Stimulated activated CD4-positive, alpha-beta T cell treated with anti-CD3 and anti-CD28 coated beads, TNF-alpha, amount 100 ng/mL, for 48 hours (primary cell): ENCODE data around the gene GRB14.

Source experiments
- DNase-seq, 3 donors: peaks; one replicate each; pipeline ENCODE4 v3.0.0-alpha.2; 2020; ENCODE audit warnings: low read depth in 3 of 3

Gene GRB14

DNA sequence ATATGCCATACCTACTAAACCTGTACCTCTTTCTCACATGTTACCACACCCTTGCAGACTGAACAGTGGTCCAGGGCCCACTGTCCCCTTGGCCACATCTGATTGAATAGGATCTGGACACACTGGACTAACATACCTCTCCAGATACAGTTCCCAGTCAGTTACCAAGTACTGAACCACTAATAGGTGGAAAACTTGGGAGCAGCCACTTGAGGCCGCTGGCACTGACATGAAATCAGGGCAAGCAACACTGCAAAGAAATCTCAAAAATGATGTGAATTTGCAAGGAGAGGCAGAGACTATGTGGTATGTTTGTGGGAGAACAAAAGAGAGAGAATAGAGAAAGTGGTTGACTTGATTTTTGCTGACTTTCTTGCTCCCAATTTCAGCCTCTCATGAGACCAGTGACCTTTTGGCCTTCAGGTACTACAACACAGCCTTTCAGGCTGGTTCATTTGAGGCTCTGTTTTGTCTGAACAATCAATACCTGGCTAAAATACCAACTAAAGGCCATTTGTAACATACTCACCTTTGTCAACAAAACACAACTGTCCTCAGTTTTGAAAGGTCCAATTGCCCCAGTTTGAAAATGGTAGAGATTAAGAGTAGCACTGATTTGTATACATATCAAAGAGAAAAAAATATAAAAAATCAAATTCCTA, 7.8 kb downstream of the GRB14 start:
- DNase-seq, result no peak

DNA sequence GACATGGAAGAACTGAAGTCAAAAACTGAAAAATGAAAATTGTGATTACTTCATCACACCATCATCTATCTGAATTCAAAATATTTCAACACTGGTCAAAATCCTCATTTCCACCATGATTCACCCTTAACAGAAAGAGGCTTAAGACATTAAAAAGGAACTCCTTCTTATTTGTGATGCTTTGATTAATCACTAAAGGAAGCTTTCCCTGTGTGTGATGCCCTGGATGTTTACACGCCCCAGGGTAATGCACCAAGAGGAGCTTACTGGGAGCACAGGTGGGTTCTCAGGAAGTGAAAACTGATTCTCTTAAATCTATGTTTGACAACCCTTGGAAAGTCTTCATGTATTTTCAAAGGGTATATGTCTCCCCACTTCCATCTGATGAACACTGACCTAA, 11.5 kb downstream of the GRB14 start:
- DNase-seq, result no peak

DNA sequence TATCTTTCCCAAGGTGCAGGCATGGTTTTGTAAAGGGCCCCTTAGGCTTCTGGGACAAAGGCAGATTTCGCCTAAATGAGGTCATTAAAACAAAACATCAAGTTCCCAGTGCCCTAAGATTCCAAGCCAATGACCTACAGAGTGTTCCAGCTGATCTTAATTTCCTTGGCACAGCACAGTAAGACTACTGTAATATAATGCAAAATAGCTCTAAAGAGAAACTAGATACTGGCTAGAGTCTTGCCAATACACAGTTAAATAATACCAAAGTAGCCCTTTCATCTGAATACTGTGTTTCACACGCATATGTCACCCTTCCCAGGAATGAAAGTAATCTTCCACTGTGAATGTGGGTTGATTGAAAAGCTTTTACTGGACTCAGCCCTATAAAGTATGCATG, 14.7 kb downstream of the GRB14 start:
- no peak for DNase-seq

DNA sequence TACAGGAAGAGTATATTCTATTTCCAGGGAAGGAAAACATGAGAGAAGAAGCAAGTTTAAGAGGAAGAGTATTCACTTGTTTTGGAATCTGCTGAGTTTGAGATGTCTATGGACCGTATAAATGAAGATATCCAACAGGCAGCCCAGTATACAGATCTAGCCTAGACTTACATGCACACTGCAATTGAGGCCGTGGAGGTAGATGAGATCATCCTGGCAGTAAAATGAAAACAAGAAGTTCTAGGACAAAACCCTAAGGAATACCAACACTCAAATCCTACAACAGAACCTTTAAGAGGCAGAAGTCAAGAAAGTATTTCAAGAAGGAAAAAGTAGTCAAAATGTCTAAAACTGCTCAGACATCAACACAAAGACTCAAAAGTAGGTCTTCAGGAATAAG, 16.0 kb downstream of the GRB14 start:
- DNase-seq, result no peak

DNA sequence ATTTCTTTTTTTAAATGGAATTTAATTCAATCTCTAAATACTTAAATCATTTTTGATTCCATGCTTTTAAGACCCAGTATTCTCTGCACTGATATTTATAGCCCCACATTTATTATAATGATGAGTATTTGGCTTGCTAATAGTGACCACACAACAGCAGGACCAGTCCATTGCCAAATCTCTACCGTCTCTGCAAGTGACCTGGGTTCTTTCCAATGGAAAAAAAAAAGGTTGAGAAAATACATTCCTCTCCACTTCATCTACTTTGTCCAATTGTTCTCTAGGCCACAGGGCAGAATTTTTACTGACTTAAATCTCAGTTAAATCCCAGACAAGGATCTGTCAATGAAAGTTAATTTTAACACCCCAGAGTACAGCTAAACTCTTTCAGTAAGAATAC, 20.5 kb downstream of the GRB14 start:
- no peak for DNase-seq

DNA sequence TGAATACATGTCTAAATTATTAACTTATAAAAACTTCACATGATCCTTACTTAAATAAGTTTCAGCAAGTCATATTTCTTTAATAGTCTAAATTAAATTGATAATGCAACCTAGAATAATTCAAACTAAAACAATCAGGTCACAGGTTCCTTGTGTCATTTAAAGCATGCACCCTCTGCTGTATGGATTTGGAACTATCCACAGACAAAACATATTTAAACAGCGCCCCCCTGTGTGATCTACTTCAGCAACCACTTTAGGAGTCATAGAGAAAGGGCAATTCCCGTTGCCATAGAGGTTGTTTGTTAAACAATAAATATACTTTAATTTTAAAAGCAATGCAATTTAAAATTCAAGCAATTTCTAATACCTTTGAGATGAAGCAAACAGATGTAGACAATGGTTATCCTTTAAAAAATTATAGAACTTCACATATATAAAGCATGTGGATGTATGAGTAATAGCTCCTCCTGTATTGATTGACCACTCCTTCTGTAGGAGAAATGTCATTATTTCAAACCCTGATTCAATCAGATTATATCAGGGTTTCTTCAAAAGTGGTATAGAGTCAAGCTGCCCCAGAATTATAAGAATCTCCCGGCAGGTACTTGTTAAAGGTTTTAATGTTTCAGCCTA, 21.2 kb downstream of the GRB14 start:
- DNase-seq, result no peak

DNA sequence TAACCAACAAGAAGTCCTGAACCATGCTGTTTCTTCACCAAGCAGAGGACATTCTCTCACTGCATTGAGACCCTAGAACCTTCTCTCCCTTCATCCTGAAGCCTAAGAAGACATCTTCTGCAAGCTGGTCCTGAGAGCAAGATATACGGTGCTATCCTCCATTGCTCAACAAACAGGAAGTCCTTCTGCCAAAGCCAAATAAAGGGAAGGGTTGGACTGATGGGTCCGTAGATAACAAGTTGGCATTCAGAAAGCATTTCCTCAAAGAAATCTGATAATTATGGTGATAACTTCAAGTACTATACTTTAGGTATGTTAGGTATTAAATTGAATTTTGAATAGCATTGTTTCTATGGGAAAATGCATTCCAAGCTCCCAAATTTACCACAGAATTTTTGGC, 23.3 kb downstream of the GRB14 start:
- DNase-seq, result no peak

DNA sequence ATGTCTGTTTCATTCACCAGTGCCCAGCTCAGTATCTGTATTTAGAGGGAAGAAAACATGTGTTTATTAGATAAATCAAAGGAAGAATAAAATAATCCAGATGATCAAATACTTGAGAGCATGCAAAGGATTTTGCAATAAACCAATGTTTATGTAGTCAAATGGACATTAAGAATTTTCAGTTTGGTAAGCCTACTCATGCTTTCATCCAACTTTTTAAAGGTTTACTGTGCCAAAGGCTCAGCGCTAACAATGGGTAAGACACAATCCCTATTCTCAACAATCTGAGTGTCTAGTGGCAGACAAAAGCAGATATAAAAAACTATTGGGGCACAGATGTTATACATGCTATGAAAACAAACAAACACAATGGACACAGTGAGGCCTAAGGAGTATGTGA, 26.3 kb downstream of the GRB14 start:
- DNase-seq, result no peak

DNA sequence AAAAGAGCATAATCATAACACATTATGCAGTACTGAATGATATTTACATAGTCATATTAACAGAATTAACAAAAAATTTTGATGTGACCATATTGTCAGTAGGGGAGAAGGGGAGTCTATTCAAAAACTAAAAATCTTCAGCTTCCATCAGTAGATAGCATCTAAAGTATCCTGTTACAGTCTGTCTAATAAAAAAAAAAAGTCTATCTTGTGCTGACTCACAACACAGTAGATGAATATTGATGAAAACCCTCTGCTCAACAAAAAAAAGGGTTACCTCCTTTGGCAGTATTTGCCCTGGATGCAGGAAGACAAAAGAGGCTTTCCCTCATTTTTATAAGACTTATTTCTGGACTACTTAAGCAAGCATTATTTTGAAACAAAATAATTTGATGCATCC, 27.3 kb downstream of the GRB14 start:
- DNase-seq, result no peak

DNA sequence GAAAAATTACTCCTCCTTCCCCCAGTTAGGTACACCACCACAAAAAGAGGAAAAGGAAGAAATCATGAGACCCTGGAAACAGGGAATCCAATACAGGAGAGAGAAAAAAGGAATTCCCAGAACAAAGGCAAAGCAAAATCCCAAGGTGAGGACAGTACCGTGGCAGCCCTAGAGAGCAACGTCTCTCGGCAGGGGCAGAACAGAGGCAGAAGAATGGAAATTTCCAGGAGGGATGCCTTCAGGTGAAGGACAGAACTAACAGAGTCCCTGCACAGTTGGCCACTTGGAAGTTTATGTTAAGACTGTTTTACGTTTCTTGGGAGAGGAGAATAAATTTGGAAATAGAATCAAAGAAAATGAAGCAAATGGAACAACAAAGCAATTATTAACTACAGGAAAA, 27.7 kb downstream of the GRB14 start:
- DNase-seq, result no peak

DNA sequence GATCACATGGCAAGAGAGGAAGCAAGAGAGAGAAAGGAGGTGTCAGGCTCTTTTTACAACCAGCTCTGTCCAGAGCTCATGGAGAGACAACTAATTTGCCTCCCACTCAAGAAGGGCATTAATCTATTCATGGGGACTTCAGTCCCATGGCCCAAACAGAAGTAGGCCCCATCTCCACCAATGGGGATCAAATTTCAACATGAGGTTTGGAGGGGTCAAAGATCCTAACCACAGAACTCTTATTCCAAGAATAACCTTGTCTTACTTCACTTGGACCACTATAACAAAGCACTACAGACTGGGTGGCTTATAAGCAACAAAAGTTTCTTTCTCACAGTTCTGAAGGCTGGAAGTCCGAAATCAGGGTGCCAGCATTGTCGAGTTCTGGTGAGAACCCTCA, 31.8 kb downstream of the GRB14 start:
- no peak for DNase-seq

DNA sequence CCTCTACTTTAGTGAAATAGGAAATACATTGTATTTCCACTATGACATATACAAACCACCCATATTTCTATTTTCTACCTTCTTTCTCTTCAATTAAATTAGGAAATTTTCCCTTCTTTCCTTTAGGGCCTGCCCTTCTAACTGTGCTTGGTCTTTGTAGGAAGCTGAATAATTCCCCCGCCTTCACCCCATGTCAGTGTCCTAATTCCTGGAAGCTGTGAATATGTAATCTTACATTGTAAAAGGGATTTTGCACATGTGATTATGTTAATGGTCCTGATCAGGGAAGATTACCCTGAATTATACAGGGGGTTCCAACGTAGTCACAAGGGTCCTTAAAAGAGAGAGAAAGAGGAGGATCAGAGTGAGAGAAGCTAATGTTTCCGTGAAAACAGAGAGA, 40.2 kb downstream of the GRB14 start:
- DNase-seq, result no peak

DNA sequence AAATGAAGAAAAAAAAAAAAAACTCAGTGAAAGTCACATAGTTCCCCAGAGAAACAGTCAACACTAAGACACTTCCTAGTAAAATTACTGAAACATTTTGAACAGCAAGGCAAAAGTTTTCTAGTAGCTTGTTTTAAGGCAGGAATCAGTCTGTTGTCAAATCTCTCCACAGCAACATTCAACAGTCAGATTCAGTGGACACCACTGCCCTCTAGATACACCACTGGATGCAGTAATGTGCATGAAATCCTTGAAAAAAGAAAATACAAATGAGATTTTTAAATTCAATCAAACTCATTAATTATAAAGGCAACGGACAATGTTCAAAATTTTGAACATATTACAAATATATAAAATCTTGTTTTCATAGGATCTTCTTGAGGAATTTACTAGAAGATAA, 46.4 kb downstream of the GRB14 start:
- DNase-seq, result no peak

DNA sequence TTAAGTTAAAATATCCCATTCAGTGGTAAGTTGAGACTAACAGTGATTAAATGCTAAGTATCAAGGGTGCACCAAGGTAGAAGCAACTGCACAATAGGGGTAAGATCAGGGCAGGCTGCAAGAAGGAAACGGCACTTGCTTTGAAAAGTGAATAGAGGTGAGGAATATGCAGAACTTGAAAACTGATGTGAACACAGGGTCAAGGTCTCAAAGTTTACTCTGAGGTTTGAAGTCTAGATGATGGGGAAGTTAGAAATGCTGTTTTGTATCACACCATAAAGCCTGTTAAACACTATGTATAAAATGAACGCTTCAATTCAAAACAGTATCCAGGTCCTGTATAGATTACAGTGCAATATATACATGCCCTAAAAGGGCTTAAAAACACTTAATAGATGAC, 50.8 kb downstream of the GRB14 start:
- DNase-seq, result no peak

DNA sequence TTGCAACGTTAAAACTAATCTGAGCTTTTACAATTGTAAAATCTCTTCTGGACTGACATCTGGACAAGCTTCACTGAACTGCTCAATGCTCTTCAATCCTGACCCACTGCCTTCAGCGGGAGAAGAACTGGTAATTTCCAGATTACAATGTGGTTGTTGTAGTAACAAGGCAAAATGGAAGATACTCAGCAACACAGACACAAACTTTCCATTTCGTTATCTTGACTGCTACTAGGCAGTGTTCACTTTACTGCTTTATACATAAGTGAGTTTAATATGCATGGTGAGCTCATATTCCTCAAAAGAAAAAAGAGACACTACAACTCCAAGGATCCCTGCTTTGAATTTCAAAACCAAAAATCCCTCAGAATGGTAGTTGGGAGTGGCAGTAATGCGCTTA, 51.9 kb downstream of the GRB14 start:
- DNase-seq, result no peak

DNA sequence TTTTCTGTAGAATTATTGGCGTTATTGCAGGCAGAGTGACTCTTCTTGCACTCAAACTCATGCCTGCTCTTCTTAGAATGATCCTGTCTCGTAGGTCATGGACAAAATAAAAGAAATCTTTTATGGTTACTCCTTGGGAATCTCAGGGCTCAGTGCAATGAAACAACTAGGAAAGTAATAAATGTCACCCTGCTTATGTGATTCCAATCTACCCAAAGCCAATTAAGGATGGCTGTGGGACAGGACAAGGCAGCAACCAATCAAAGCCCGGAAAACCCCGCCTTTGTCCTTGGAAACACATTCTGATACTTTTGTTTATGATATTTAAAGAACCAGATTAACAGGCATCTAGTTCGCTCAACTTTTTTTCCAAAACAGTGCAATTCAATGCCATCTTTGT, 53.0 kb downstream of the GRB14 start:
- no peak for DNase-seq

DNA sequence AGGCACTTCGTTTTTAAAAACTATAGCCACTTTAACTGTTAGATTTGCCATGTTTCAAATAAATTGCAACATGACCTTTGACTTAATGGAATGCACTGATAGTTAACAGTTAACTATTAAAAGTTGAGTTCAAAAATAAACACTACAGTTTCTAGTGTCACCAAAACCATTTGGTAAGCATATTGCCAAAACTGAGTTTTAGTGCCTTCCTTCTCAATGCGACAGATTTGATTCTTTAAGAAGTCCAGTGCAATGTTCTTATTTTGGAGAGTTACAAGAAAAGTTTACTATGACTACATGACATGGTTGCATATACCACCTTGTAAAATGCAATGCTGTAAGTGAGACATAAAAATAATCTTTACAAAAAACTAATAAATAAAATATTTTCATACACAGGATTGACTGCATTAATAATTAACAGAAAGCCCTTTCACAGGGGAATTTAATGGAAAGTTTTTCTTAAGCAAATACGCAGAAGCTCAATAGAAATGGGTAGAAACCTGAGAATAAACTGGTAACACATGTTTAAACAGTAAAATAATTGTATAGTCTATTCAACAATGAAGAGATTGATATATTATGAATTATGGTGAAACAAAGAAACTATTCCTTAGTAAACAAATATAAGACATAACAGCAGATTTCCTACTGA, 53.8 kb downstream of the GRB14 start:
- DNase-seq, result no peak

DNA sequence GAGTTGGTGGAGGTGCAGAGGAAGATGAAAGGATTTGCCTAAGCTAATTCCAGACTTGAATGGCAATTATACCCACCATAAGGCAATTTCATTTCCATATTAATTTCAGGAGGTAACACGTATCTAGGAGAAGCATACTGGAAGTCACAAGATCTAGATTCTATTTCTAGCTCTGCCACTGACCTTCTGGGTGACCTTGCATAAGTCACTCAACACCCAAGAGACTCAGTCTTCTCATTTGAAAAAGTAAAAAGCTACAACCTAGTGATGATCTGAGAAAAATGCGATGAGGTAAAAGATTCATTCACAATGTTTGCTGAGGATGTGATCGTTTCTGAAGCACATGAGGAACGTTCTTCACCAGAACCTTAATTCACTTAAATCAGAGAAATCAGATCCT, 55.9 kb downstream of the GRB14 start:
- DNase-seq, result no peak

DNA sequence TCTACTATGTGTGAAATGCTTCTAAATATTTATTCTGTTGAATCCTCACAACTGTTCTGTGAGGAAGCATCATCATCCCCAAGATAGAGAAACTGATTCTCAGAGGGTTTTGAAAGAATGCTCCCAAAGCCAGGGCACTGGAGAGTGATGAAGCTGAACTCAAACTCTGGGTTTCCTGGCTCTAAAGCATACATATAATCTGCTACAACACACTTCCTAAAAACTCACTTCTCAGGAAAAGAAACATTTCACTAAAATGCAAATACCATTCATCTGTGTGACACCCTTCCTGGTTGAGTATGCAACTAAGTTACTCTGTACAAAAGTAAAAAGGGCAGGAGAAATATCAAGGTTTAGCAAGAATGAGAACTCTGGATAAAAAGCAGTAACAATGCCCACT, 58.6 kb downstream of the GRB14 start:
- no peak for DNase-seq

DNA sequence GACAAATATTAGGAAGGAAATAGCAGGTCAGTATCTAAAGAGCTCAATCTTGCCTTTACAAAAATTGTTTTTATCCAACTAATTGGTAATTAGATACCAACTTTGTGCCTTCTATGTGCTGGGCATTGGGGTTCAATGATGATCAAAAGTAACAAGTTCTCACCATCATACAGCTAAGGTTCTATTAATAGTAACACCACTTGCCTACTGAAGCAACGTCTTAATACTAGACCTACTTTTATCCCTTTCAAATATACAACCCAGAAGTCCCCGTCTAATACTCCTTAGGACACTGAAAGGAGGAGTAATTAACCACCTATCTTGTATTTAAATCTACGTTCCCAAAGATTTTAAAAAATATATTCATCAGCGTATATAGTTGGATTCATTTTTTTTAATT, 59.3 kb downstream of the GRB14 start:
- no peak for DNase-seq

DNA sequence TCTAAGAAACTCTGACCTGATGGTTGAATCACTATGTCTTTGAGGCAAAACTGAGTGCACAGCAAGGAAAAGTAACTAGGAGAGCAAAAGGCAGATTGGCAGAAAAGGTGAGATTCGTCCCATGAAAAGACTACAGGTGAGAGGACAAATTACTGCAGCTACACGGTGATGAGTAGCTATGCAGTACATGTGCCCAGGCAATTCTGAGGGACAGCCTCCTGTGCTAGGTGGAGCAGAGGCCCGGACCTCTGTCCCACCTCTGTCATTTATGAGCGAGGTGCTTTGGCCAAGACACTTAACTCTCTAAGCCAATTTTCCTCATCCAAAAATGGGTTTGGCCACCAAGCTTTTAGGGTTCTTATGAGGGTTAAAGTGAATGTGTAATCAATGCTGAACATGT, 59.9 kb downstream of the GRB14 start:
- DNase-seq, result no peak

DNA sequence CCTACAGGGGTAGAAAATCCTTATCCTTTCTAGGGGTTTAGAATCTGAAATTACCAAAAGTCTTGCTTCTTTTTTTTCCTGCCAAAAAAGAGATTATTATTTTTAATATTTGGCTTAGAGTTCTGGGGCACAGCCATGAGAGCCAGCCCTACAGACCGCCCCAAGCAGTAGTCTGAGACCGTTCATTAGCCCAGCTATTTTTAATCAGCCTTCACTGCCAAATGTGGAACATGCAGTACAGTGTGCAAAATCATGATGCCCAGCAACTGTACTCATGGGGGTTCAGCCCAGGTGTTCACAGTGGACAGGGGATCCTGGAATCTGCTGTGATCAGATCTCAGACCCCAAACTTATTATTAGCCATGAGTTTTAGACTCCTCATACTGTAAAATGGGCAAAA, 60.4 kb downstream of the GRB14 start:
- no peak for DNase-seq

DNA sequence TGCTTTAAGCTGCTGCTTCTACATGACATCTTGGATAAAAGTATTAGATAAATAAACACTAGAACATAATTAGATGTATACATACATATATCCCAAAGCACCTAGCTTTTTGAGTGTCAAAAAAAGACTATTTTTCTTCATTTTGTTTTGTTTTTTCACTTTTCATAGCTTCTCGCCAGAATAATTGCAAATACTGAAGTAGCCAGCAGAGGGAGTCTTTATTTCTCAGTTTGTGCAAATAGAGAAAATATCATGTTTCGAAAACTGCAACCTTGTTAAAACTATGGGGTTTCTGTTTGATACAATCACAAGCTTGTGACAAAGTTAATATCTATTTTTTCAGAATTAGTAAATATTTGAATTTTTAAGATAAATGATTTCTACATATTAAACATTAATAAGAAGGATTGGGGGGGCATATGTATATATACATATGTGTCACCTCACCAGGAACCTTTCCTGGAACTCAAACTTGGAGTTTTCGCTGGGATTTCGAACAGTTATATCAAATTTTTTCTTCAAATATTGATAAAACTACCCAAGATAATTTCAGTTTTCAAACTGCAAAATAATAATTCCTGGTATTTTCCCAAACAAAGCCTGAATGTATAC, 61.0 kb downstream of the GRB14 start:
- no peak for DNase-seq
